ENCODE data around the gene RAB39B. TPM values are rescaled to one million over a fixed set of nuclear protein-coding genes. Genes with fewer than 3 reads are reported as not detected.
"Not testable (repeated sequence)": the region's sequence is repeated elsewhere in the genome, so short reads cannot be mapped to it uniquely, and the experiment has no call there.

RAB39B gene
- total and polyA plus RNA-seq, 2 experiments from 2014 or later, result 6.2 to 11.3 TPM

DNA sequence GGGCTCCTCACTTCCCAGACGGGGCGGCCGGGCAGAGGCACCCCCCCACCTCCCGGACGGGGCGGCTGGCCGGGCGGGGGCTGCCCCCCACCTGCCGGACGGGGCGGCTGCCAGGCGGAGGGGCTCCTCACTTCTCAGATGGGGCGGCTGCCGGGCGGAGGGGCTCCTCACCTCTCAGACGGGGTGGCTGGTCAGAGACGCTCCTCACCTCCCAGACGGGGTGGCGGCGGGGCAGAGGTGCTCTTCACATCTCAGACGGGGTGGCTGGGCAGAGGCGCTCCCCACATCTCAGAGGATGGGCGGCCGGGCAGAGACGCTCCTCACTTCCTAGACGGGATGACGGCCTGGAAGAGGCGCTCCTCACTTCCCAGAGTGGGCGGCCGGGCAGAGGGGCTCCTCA, 40.5 kb downstream of the RAB39B start:
- H3K4me3 Mint-ChIP-seq; H3K4me2 ChIP-seq; H3K27ac ChIP-seq (ENCODE audit: low read depth); H4K20me1 ChIP-seq (replicated peaks; ENCODE audit: insufficient read depth); DNase-seq (ENCODE audit: low spot score); H3K4me3 ChIP-seq; ATAC-seq; H3K4me1 Mint-ChIP-seq; H3K27ac Mint-ChIP-seq; H3K9me2 ChIP-seq (ENCODE audit: insufficient read depth); H3F3A ChIP-seq (replicated peaks; ENCODE audit: low read depth); H3K27me3 Mint-ChIP-seq (ENCODE audit: insufficient read depth, low read depth, poor library complexity); H3K27me3 ChIP-seq (ENCODE audit: insufficient read depth); H3K4me1 ChIP-seq (ENCODE audit: insufficient read depth); H2AFZ ChIP-seq: not testable (repeated sequence)
- peaks cover 20% of the 10 kb centered on the region for H3K79me2 ChIP-seq (replicated peaks; ENCODE audit: insufficient read depth)
- H3K9me3 Mint-ChIP-seq, result peaks cover 14% of the 10 kb centered on the region
- peaks cover 10% of the 10 kb centered on the region; the same call in 1 of the 2 replicates for H3K36me3 ChIP-seq (ENCODE audit: insufficient read depth)
- H3K36me3 Mint-ChIP-seq (ENCODE audit: low read depth), result peaks cover 69% of the 10 kb centered on the region

DNA sequence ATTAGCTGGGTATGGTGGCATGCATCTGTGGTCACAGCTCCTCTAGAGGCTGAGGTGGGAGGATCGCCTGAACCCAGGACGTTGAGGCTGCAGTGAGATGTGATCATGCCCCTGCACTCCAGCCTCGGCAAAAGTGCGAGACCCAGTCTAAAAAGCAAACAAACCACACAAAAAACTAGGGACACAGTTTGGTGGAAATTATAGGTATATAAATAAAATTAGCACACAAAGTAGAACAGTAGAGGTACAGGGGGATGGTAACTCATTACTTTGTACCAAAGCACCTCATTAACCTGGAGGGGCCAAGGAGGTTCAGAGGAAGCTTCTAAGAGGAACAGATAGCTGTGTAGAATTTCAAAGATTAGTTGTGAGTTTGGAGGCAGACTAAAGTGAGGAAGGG, 42.9 kb downstream of the RAB39B start:
- peaks cover 40% of the 10 kb centered on the region for H3K79me2 ChIP-seq (replicated peaks; ENCODE audit: insufficient read depth)
- Mint-ChIP-seq H3K27me3 (ENCODE audit: insufficient read depth, low read depth, poor library complexity) (no peaks in the 10 kb centered on the region), H3K4me3 (no peak overlapping the region), H3K4me1 (peaks cover 12% of the 10 kb centered on the region; the same call in 1 of the 3 replicates), H3K27ac (no peak overlapping the region), H3K36me3 (ENCODE audit: low read depth) (peaks cover 55% of the 10 kb centered on the region), H3K9me3 (peaks cover 14% of the 10 kb centered on the region)
- H3K9me2 ChIP-seq (ENCODE audit: insufficient read depth), result no peaks in the 10 kb centered on the region
- no peak overlapping the region for H3K27ac ChIP-seq (ENCODE audit: low read depth)
- DNase-seq (ENCODE audit: low spot score) (no peak), ATAC-seq (no peak)
- no peaks in the 10 kb centered on the region; the same call in 1 of the 2 replicates for H3K36me3 ChIP-seq (ENCODE audit: insufficient read depth)
- H3K4me3 ChIP-seq, result no peak overlapping the region
- H2AFZ ChIP-seq, result no peak overlapping the region
- peaks cover 3% of the 10 kb centered on the region; the same call in 1 of the 2 replicates for H4K20me1 ChIP-seq (replicated peaks; ENCODE audit: insufficient read depth)
- no peaks in the 10 kb centered on the region for H3K27me3 ChIP-seq (ENCODE audit: insufficient read depth)
- no peak for TF ChIP-seq EZH2 (IDR thresholded peaks at IDR 0.05; ENCODE audit: low read depth, unreplicated experiment)
- no peak for TF ChIP-seq EZH2phosphoT487 (IDR thresholded peaks at IDR 0.05; ENCODE audit: unreplicated experiment)
- TF ChIP-seq, protein P1, sequence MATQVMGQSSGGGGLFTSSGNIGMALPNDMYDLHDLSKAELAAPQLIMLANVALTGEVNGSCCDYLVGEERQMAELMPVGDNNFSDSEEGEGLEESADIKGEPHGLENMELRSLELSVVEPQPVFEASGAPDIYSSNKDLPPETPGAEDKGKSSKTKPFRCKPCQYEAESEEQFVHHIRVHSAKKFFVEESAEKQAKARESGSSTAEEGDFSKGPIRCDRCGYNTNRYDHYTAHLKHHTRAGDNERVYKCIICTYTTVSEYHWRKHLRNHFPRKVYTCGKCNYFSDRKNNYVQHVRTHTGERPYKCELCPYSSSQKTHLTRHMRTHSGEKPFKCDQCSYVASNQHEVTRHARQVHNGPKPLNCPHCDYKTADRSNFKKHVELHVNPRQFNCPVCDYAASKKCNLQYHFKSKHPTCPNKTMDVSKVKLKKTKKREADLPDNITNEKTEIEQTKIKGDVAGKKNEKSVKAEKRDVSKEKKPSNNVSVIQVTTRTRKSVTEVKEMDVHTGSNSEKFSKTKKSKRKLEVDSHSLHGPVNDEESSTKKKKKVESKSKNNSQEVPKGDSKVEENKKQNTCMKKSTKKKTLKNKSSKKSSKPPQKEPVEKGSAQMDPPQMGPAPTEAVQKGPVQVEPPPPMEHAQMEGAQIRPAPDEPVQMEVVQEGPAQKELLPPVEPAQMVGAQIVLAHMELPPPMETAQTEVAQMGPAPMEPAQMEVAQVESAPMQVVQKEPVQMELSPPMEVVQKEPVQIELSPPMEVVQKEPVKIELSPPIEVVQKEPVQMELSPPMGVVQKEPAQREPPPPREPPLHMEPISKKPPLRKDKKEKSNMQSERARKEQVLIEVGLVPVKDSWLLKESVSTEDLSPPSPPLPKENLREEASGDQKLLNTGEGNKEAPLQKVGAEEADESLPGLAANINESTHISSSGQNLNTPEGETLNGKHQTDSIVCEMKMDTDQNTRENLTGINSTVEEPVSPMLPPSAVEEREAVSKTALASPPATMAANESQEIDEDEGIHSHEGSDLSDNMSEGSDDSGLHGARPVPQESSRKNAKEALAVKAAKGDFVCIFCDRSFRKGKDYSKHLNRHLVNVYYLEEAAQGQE (IDR thresholded peaks at IDR 0.05; ENCODE audit: unreplicated experiment), result no peak
- TF ChIP-seq JUNB (IDR thresholded peaks at IDR 0.05; ENCODE audit: unreplicated experiment), result no peak
- TF ChIP-seq, protein P2, sequence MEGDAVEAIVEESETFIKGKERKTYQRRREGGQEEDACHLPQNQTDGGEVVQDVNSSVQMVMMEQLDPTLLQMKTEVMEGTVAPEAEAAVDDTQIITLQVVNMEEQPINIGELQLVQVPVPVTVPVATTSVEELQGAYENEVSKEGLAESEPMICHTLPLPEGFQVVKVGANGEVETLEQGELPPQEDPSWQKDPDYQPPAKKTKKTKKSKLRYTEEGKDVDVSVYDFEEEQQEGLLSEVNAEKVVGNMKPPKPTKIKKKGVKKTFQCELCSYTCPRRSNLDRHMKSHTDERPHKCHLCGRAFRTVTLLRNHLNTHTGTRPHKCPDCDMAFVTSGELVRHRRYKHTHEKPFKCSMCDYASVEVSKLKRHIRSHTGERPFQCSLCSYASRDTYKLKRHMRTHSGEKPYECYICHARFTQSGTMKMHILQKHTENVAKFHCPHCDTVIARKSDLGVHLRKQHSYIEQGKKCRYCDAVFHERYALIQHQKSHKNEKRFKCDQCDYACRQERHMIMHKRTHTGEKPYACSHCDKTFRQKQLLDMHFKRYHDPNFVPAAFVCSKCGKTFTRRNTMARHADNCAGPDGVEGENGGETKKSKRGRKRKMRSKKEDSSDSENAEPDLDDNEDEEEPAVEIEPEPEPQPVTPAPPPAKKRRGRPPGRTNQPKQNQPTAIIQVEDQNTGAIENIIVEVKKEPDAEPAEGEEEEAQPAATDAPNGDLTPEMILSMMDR (conservative IDR thresholded peaks at IDR 0.05; ENCODE audit: low read depth in 2 of 2), result no peak
- no peak for TF ChIP-seq ZNF331 (CRISPR knock-in tag; IDR thresholded peaks at IDR 0.05; ENCODE audit: low read depth)
- TF ChIP-seq, protein P3, sequence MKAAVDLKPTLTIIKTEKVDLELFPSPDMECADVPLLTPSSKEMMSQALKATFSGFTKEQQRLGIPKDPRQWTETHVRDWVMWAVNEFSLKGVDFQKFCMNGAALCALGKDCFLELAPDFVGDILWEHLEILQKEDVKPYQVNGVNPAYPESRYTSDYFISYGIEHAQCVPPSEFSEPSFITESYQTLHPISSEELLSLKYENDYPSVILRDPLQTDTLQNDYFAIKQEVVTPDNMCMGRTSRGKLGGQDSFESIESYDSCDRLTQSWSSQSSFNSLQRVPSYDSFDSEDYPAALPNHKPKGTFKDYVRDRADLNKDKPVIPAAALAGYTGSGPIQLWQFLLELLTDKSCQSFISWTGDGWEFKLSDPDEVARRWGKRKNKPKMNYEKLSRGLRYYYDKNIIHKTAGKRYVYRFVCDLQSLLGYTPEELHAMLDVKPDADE (IDR thresholded peaks at IDR 0.05), result no peak
- TF ChIP-seq ZNF114 (CRISPR knock-in tag; IDR thresholded peaks at IDR 0.05), result no peak
- TF ChIP-seq NANOG (IDR thresholded peaks at IDR 0.05; ENCODE audit: borderline replicate concordance), result no peak
- TF ChIP-seq STAT1 (IDR thresholded peaks at IDR 0.05; ENCODE audit: unreplicated experiment), result no peak
- 0 out of 2 replicates have a peak, but pooled peaks cover 3% of the 10 kb centered on the region for H3K4me1 ChIP-seq (ENCODE audit: insufficient read depth)
- no peaks in the 10 kb centered on the region for H3F3A ChIP-seq (replicated peaks; ENCODE audit: low read depth)
- no peak overlapping the region for H3K4me2 ChIP-seq
